ENCODE measurements around the gene ZFR2.

DNA sequence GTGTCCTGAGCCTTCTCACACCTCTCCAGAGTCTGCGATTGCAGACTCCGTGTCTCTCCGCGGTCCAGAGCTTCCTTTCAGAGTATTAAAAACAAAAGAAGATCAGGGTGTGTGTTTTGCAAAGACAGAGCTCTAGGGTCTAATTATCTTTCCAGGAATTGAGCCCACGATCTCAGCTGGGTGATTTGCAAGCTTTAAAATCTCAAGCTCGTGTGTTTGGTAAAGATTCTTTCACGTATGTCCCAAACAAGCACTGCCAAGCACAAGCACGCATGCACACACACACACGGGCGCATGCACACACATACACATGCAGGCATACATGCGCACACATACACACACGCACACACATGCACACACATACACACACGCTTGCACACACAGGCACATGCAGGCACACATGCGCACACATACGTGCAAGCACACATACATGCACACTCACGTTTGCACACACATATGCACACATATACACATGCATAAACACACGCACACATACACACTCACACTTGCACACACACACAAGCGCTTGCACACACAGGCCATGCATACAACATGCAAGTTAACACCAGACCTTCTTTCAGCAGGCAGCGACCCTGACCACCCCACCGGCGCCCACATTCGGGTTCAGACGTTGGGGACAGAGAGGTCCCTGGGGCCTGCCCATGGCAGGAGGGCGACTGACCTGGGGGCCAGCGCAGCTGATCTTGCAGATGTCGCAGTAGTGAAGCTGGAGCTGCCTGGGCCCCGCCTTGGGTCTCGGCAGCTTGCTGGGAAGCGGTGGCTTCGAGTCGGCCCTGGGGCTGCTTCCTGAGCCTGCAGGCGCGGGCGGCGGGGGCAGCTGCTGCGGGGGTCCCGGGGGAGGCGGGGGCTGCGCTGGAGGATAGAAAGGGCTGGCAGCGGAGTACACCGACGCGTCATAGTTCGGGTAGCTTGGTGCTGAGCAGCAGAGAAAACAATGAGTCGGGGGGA is 37.9 kb downstream of the ZFR2 start:
- TF ChIP-seq YY1 (IDR thresholded peaks at IDR 0.05; ENCODE audit: low read depth, low read length) (no peak), STAT3 (IDR thresholded peaks at IDR 0.05; ENCODE audit: low read depth, low read length) (no peak), CTCF (IDR thresholded peaks at IDR 0.05 in 2 of 3, conservative IDR thresholded peaks at IDR 0.05 in 1 of 3; ENCODE audit: control insufficient read depth in 2 of 3, extremely low read depth in 1 of 3, insufficient read depth in 1 of 3, low read depth in 3 of 3, low read length in 3 of 3) (no peak), CREB1 (IDR thresholded peaks at IDR 0.05; ENCODE audit: low read depth) (no peak), USF2 (IDR thresholded peaks at IDR 0.05; ENCODE audit: borderline replicate concordance, low read depth, low read length) (no peak), POLR2A (IDR thresholded peaks at IDR 0.05; ENCODE audit: low read depth, low read length) (peak; percentile 47; the same call in 1 of the 2 replicates), SMARCA5 (IDR thresholded peaks at IDR 0.05) (no peak), JUND (IDR thresholded peaks at IDR 0.05; ENCODE audit: low read depth, low read length) (no peak), ELK1 (IDR thresholded peaks at IDR 0.05; ENCODE audit: low read depth, low read length) (no peak), SRF (IDR thresholded peaks at IDR 0.05; ENCODE audit: low read depth in 2 of 2, low read length in 2 of 2) (no peak), GABPA (IDR thresholded peaks at IDR 0.05; ENCODE audit: low read depth) (no peak), BCL3 (IDR thresholded peaks at IDR 0.05; ENCODE audit: borderline replicate concordance, insufficient read depth, low read depth, low read length, poor library complexity, severe bottlenecking) (peak; percentile 99)
